Measurements from ENCODE around the gene OTOL1. TPM values are rescaled to one million over a fixed set of nuclear protein-coding genes. Genes with fewer than 3 reads are reported as not detected.

The OTOL1 gene
- total RNA-seq, 4 donors from 2014 or later = not detected

DNA sequence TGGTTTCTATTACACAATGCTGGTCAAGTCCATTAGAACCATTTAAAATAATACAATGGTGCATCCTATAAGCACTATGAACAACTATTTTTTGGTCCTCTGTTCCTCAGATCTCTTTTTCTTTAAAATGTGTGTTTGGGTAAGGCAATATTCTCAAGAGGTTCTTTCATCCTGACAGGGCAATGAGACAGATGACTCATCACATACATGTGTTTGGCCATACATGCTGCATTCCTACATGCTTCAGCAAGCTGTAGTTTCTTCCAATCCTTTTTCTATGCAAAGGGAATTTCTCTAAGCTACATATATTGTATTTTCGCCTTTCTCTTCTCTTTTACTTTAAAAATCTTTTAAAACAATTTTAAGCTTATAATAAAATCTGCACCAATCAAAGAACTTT lies 52.7 kb downstream of the OTOL1 start:
- no peak overlapping the region for H3K4me3 ChIP-seq (ENCODE audit: low read depth, poor library complexity, severe bottlenecking)
- TF ChIP-seq CTCF (IDR thresholded peaks at IDR 0.05) = no peak
- TF ChIP-seq POLR2A (IDR thresholded peaks at IDR 0.05) = no peak
- no peak for DNase-seq (ENCODE audit: low spot score in 2 of 2)
- 42 to 62% methylated on average over 1 of the region's 1 CpG for WGBS, 2 donors
- intact Hi-C loops (cut with DNase I; ENCODE audit: low total_unique reads) = no loop called here

DNA sequence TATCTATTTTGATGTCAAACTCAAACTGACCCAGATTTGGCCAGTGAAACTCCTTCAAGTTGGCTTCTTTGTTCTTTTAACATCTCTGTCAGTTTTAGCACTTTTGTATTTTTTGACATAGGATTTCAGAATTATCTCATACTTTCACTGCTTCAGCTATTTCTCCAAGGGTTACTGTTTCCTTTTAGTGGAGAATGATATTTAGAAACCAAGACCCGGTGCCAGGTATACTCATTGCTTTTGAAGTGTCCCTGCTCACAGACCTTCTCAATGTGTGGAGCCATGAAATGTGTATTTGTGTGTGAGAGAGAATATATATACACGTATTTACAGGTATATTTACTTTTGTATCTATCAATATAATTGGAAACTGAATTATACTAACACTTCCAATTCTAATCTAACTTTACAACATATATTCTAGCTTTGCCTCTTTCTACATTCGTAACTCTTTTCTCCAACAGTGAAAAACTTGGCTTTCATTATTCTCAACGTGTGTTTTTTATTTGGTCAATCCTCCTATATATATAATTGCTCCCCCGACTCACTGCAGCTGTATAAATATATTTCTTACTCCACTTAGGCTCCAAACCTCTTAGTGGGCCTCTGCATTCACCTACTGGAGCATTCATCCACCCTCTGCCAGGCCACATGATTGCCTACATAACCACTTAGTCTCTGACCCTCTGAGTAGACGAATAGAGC lies 54.0 kb downstream of the OTOL1 start:
- 77 to 83% methylated on average over 6 of the region's 6 CpGs for WGBS, 2 donors
- no peak for DNase-seq (ENCODE audit: low spot score in 2 of 2)
- no peak overlapping the region for H3K4me3 ChIP-seq (ENCODE audit: low read depth, poor library complexity, severe bottlenecking)
- intact Hi-C loops (cut with DNase I; ENCODE audit: low total_unique reads) = no loop called here
- TF ChIP-seq CTCF (IDR thresholded peaks at IDR 0.05) (no peak), POLR2A (IDR thresholded peaks at IDR 0.05) (no peak)

DNA sequence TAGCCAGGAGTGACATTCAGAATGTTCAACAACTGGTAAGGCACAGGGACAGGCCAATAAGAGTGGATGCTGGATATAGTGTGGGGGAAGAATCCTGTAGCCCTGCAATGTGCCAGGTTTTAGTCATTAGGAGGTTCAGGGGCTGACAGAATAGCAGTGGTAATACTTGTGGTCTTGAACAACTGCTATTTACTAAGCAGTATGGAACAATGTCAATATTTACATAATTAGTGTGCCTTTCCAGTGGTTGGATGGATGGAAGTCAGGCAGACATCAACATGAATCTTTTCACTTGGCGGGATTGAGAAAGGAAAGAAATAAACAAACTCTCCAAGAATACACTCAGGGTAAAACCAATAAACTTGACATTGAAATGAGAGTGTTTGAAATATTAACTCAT lies 55.1 kb downstream of the OTOL1 start:
- 86 to 93% methylated on average over 1 of the region's 1 CpG for WGBS, 2 donors
- intact Hi-C loops (cut with DNase I; ENCODE audit: low total_unique reads) = no loop called here
- no peak overlapping the region for H3K4me3 ChIP-seq (ENCODE audit: low read depth, poor library complexity, severe bottlenecking)
- TF ChIP-seq CTCF (IDR thresholded peaks at IDR 0.05) (no peak), POLR2A (IDR thresholded peaks at IDR 0.05) (no peak)
- DNase-seq (ENCODE audit: low spot score in 2 of 2) = no peak

DNA sequence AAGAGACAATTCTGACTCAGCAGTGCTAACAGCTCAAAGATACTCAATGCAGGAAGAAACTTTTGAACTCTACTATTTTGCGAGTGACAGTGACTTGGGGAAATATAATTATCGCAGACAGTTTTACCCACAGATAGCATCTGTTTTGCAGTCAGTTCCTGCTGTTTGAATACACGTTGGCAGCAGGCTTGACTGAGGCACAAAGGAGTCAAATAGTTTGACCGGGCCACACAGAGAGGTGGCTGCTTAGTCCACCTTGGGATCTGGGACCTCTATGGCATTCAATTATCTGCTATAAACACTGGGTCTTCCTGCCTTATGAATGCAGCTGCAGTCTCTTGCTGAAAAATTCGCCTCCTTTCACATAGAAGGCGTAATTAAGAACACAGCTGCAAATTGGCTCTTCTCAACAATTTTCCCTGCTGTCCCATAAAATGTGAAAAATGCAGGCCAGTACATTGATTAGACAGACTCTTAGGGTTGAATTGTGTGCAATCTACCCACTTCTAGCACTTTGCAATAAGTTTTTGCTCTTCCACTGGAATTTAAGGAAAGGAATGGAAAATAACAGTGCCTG lies 56.5 kb downstream of the OTOL1 start:
- intact Hi-C loops (cut with DNase I; ENCODE audit: low total_unique reads) = no loop called here
- 56 to 58% methylated on average over 6 of the region's 6 CpGs for WGBS, 2 donors
- DNase-seq (ENCODE audit: low spot score in 2 of 2) = no peak

More for the DNA sequence above, 56.5 kb downstream of the OTOL1 start:
- no peak overlapping the region for H3K4me3 ChIP-seq (ENCODE audit: low read depth, poor library complexity, severe bottlenecking)
- TF ChIP-seq POLR2A (IDR thresholded peaks at IDR 0.05) = no peak
- no peak for TF ChIP-seq CTCF (IDR thresholded peaks at IDR 0.05)

Other genes with a start within 250 kb of the OTOL1 start
- 100 to 1,000 TPM in 3 of 4 donors, 10 to 100 TPM in 1; 91.6 to 175 (median 109) TPM for gene SPTSSB, start 125.3 kb upstream of the OTOL1 start, total RNA-seq